Measurements from ENCODE around the gene GUSB.
"Not testable (repeated sequence)": the region's sequence is repeated elsewhere in the genome, so short reads cannot be mapped to it uniquely, and the experiment has no call there.

Gene GUSB

GRCh38 chr7:65975814-65976445, 6.1 kb downstream of the GUSB start:
- no peak for DNase-seq (ENCODE audit: low read depth in 1 of 2, low spot score in 1 of 2)

GRCh38 chr7:65974876-65975275, 7.1 kb downstream of the GUSB start:
- no peak for DNase-seq (ENCODE audit: low read depth in 1 of 2, low spot score in 1 of 2)

- DNase-seq (ENCODE audit: low read depth in 1 of 2, low spot score in 1 of 2): no peak
These were observed 7.7 kb downstream of the GUSB start for GRCh38 chr7:65974191-65974801.

- DNase-seq (ENCODE audit: low read depth in 1 of 2, low spot score in 1 of 2): no peak
These were observed 9.0 kb downstream of the GUSB start for GRCh38 chr7:65972976-65973375.

- DNase-seq (ENCODE audit: low read depth in 1 of 2, low spot score in 1 of 2): no peak
These were observed 11.0 kb downstream of the GUSB start for GRCh38 chr7:65971021-65971420.

- no peak for DNase-seq (ENCODE audit: low read depth in 1 of 2, low spot score in 1 of 2)
These were observed 13.5 kb downstream of the GUSB start for GRCh38 chr7:65968256-65969185.

- no peak for DNase-seq (ENCODE audit: low read depth in 1 of 2, low spot score in 1 of 2)
These were observed 14.5 kb downstream of the GUSB start for GRCh38 chr7:65967361-65968155.

GRCh38 chr7:65966146-65966545, 15.9 kb downstream of the GUSB start:
- DNase-seq (ENCODE audit: low read depth in 1 of 2, low spot score in 1 of 2): no peak

GRCh38 chr7:65964671-65965070, 17.3 kb downstream of the GUSB start:
- not testable (repeated sequence) for DNase-seq (ENCODE audit: low read depth in 1 of 2, low spot score in 1 of 2)

GRCh38 chr7:65962033-65962432, 20.0 kb downstream of the GUSB start:
- no peak for DNase-seq (ENCODE audit: low read depth in 1 of 2, low spot score in 1 of 2)

- DNase-seq (ENCODE audit: low read depth in 1 of 2, low spot score in 1 of 2): no peak
These were observed 21.5 kb downstream of the GUSB start for GRCh38 chr7:65960351-65961074.

GRCh38 chr7:65955718-65956117, 26.3 kb downstream of the GUSB start:
- DNase-seq (ENCODE audit: low read depth in 1 of 2, low spot score in 1 of 2): no peak

- DNase-seq (ENCODE audit: low read depth in 1 of 2, low spot score in 1 of 2): no peak
These were observed 28.0 kb downstream of the GUSB start for GRCh38 chr7:65953890-65954450.

GRCh38 chr7:65953001-65953720, 28.9 kb downstream of the GUSB start:
- DNase-seq (ENCODE audit: low read depth in 1 of 2, low spot score in 1 of 2): no peak

- no peak for DNase-seq (ENCODE audit: low read depth in 1 of 2, low spot score in 1 of 2)
These were observed 30.0 kb downstream of the GUSB start for GRCh38 chr7:65951837-65952578.

- no peak for DNase-seq (ENCODE audit: low read depth in 1 of 2, low spot score in 1 of 2)
These were observed 35.1 kb downstream of the GUSB start for GRCh38 chr7:65946904-65947303.

- DNase-seq (ENCODE audit: low read depth in 1 of 2, low spot score in 1 of 2): not testable (repeated sequence)
These were observed 36.2 kb downstream of the GUSB start for GRCh38 chr7:65945787-65946186.

- no peak for DNase-seq (ENCODE audit: low read depth in 1 of 2, low spot score in 1 of 2)
These were observed 43.6 kb downstream of the GUSB start for GRCh38 chr7:65938336-65938895.

- DNase-seq (ENCODE audit: low read depth in 1 of 2, low spot score in 1 of 2): no peak
These were observed 44.7 kb downstream of the GUSB start for GRCh38 chr7:65937296-65937695.

Data from stimulated activated CD4-positive, alpha-beta T cell treated with anti-CD3 and anti-CD28 coated beads, Interleukin-15, amount 100 ng/mL, for 1 hour (primary cell).